Measurements from ENCODE around the gene KCNA5. TPM values are rescaled to one million over a fixed set of nuclear protein-coding genes. Genes with fewer than 3 reads are reported as not detected.

Gene KCNA5
- total RNA-seq, 1 experiment from 2014 or later = not detected

DNA sequence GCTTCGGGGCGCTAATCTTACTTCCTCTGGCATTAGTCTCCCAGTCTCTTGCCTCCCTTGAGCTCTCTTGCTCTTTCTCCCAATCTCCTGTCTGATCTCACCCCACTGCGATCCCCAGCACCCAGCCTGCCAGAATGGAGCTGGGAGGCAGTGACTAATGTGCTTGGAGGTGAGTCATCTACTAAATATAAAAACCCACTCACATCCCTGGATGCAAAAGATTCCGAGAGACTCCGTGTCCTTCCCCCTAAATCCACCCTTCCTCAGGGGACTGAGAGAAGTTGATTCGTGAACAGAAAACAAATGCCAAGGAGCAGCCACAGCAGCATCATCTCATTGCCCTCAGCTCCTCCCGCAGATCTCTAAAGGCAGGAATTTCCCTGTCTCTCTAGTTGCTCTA is 45.7 kb upstream of the KCNA5 start:
- POLR2A ChIA-PET (ENCODE audit: unreplicated experiment) = no interaction called here
- intact Hi-C loops (cut with micrococcal nuclease) = no loop called here
- Histone ChIP-seq H3K79me2 (ENCODE audit: low read length) (no peaks in the 10 kb centered on the region), H3K36me3 (ENCODE audit: low read depth, low read length) (no peaks in the 10 kb centered on the region), H3K9me2 (replicated peaks; ENCODE audit: low read length) (no peaks in the 10 kb centered on the region), H3K4me1 (ENCODE audit: insufficient read depth, low read length) (no peaks in the 10 kb centered on the region), H3K9me3 (ENCODE audit: low read length) (no peaks in the 10 kb centered on the region), H4K20me1 (ENCODE audit: low read length) (no peaks in the 10 kb centered on the region), H3K27me3 (ENCODE audit: low read length) (no peaks in the 10 kb centered on the region), H3K9ac (ENCODE audit: low read length) (no peak overlapping the region), H3K4me2 (ENCODE audit: low read length) (peak overlapping the region; percentile 10; the same call in 1 of the 2 replicates), H3K4me3 (ENCODE audit: low read length) (no peak overlapping the region), H3K27ac (ENCODE audit: low read length) (no peak overlapping the region), H3F3A (ENCODE audit: low read length, unreplicated experiment) (no peaks in the 10 kb centered on the region), H2AFZ (ENCODE audit: low read length) (no peak overlapping the region)
- DNase-seq = peak; percentile 59
- TF ChIP-seq EZH2phosphoT487 (IDR thresholded peaks at IDR 0.05; ENCODE audit: borderline replicate concordance, low read length) (no peak), EZH2 (IDR thresholded peaks at IDR 0.05; ENCODE audit: low read length, unreplicated experiment) (no peak)
- TF ChIP-seq, protein P1, sequence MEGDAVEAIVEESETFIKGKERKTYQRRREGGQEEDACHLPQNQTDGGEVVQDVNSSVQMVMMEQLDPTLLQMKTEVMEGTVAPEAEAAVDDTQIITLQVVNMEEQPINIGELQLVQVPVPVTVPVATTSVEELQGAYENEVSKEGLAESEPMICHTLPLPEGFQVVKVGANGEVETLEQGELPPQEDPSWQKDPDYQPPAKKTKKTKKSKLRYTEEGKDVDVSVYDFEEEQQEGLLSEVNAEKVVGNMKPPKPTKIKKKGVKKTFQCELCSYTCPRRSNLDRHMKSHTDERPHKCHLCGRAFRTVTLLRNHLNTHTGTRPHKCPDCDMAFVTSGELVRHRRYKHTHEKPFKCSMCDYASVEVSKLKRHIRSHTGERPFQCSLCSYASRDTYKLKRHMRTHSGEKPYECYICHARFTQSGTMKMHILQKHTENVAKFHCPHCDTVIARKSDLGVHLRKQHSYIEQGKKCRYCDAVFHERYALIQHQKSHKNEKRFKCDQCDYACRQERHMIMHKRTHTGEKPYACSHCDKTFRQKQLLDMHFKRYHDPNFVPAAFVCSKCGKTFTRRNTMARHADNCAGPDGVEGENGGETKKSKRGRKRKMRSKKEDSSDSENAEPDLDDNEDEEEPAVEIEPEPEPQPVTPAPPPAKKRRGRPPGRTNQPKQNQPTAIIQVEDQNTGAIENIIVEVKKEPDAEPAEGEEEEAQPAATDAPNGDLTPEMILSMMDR (conservative IDR thresholded peaks at IDR 0.05; ENCODE audit: low read depth, low read length) = no peak
- CTCF ChIA-PET = no interaction called here
- ATAC-seq = peak; percentile 57; the same call in 1 of the 2 replicates
- BruUV-seq (replicated peaks) = no TSS peak

DNA sequence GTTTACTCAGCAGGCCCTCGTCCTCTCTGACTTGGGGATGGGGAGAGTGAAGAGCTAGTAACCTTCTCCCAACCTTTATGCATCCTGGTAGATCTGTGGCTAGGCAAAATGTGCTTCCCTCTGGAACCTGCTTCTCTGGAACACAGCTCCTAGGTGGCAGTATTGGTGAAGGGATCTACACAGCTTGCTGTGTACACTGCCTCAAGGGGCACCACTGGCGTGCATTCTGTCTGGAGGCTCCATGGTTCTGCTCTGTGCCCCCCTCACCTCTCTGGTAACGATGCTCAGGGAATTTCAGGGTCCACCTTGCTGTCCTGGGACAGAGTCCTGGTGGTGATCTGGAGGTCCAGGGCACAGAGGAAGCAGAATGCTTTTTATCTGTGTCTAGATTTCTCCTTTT is 43.5 kb upstream of the KCNA5 start:
- ATAC-seq = no peak
- intact Hi-C loops (cut with micrococcal nuclease) = no loop called here

DNA sequence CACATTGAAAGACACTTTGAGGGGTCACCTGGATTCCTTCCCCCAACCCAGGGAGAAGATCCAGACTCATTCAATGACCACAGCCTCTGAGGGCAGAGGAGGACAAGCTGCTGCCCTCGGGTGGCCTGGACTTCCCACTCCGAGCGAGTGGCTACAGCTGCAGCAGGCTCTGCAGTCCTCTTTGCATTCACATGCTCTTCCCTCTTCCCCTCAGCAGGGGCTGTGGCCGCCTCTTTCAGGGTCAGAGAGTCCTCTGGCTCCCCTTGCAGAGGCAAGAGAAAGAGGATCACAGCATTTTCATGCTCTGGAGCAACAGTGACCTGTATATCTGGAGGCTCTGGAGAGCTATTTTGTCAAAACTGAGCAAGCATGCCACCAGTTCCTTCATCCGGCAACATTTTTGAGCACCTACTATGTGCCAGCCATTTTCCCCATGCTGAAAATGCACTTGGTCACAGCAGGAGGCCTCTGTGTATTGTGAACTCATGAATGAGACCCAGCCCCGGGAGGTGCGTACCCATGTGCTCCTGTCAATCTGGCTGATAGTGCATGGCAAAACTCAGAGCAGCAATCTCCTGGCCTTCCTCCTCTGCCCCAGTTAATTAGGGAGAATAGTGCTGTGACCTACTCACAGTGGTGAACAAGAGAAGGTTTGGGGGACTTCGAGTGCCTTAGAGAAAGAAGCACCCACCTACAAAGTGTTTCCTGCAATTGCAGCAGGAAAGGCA is 42.9 kb upstream of the KCNA5 start:
- H3K27ac ChIP-seq (ENCODE audit: low read length) = no peak overlapping the region
- no peak overlapping the region for H3K4me2 ChIP-seq (ENCODE audit: low read length)
- no peak overlapping the region for H3K9ac ChIP-seq (ENCODE audit: low read length)
- TF ChIP-seq, protein P1 (conservative IDR thresholded peaks at IDR 0.05; ENCODE audit: low read depth, low read length) = no peak
- TF ChIP-seq EZH2 (IDR thresholded peaks at IDR 0.05; ENCODE audit: low read length, unreplicated experiment) (no peak), EZH2phosphoT487 (IDR thresholded peaks at IDR 0.05; ENCODE audit: borderline replicate concordance, low read length) (no peak)
- H3K79me2 ChIP-seq (ENCODE audit: low read length) = no peaks in the 10 kb centered on the region
- no peak overlapping the region for H2AFZ ChIP-seq (ENCODE audit: low read length)
- no peaks in the 10 kb centered on the region for H3K9me3 ChIP-seq (ENCODE audit: low read length)
- no peaks in the 10 kb centered on the region for H3K27me3 ChIP-seq (ENCODE audit: low read length)
- ChIA-PET POLR2A (ENCODE audit: unreplicated experiment) (no interaction called here), CTCF (no interaction called here)
- H4K20me1 ChIP-seq (ENCODE audit: low read length) = no peaks in the 10 kb centered on the region
- H3K9me2 ChIP-seq (replicated peaks; ENCODE audit: low read length) = no peaks in the 10 kb centered on the region
- no peaks in the 10 kb centered on the region for H3K4me1 ChIP-seq (ENCODE audit: insufficient read depth, low read length)
- no peak overlapping the region for H3K4me3 ChIP-seq (ENCODE audit: low read length)
- BruUV-seq (replicated peaks) = no TSS peak
- no peaks in the 10 kb centered on the region for H3F3A ChIP-seq (ENCODE audit: low read length, unreplicated experiment)
- no peak for ATAC-seq
- H3K36me3 ChIP-seq (ENCODE audit: low read depth, low read length) = no peaks in the 10 kb centered on the region
- no peak for DNase-seq
- intact Hi-C loops (cut with micrococcal nuclease) = no loop called here

More for the DNA sequence above, 43.5 kb upstream of the KCNA5 start:
- Histone ChIP-seq H3K4me1 (ENCODE audit: insufficient read depth, low read length) (no peaks in the 10 kb centered on the region), H3K79me2 (ENCODE audit: low read length) (no peaks in the 10 kb centered on the region), H2AFZ (ENCODE audit: low read length) (no peak overlapping the region), H3F3A (ENCODE audit: low read length, unreplicated experiment) (no peaks in the 10 kb centered on the region), H3K9ac (ENCODE audit: low read length) (no peak overlapping the region), H3K9me3 (ENCODE audit: low read length) (no peaks in the 10 kb centered on the region), H3K9me2 (replicated peaks; ENCODE audit: low read length) (no peaks in the 10 kb centered on the region), H3K27me3 (ENCODE audit: low read length) (no peaks in the 10 kb centered on the region), H4K20me1 (ENCODE audit: low read length) (no peaks in the 10 kb centered on the region), H3K27ac (ENCODE audit: low read length) (no peak overlapping the region), H3K36me3 (ENCODE audit: low read depth, low read length) (no peaks in the 10 kb centered on the region), H3K4me2 (ENCODE audit: low read length) (no peak overlapping the region), H3K4me3 (ENCODE audit: low read length) (no peak overlapping the region)
- no peak for DNase-seq
- TF ChIP-seq, protein P1 (conservative IDR thresholded peaks at IDR 0.05; ENCODE audit: low read depth, low read length) = no peak
- TF ChIP-seq EZH2 (IDR thresholded peaks at IDR 0.05; ENCODE audit: low read length, unreplicated experiment) (no peak), EZH2phosphoT487 (IDR thresholded peaks at IDR 0.05; ENCODE audit: borderline replicate concordance, low read length) (no peak)
- ChIA-PET CTCF (no interaction called here), POLR2A (ENCODE audit: unreplicated experiment) (no interaction called here)
- BruUV-seq (replicated peaks) = no TSS peak
